Fibroblast of villous mesenchyme (primary cell): Measurements from ENCODE around the gene ALDH1A1. TPM values are rescaled to one million over a fixed set of nuclear protein-coding genes. Genes with fewer than 3 reads are reported as not detected.
"Not testable (repeated sequence)": the region's sequence is repeated elsewhere in the genome, so short reads cannot be mapped to it uniquely, and the experiment has no call there.

ENCODE experiments used
- DNase-seq: peaks from one replicate; pipeline ENCODE4 v3.0.0-alpha.2; 2010; ENCODE audit warnings: low read depth
- H3K4me3 ChIP-seq: 2 replicates; pipeline ENCODE4 v1.5.1; 2011; ENCODE audit warnings: low read depth, mild to moderate bottlenecking, low read length
- CTCF ChIP-seq: IDR thresholded peaks from 2 replicates; pipeline ENCODE4 v1.5.1; 2012; ENCODE audit warnings: low read depth, mild to moderate bottlenecking, low read length; ENCODE audit not compliant: insufficient read depth
- total RNA-seq: library from RNA; depleted of rRNA; stranded (reverse); fragments of >200 nt; gene quantifications from 2 replicates; pipeline ENCODE4 v1.2.3, GENCODE V29; 2012

The ALDH1A1 gene
- total RNA-seq, 1 donor, result 450 TPM

- TF ChIP-seq CTCF, result peak; percentile 40
- peak; percentile 43 for DNase-seq
- H3K4me3 ChIP-seq, result no peak overlapping the region
Measured at GRCh38 chr9:72871685-72872084, 81.2 kb downstream of the ALDH1A1 start.

GRCh38 chr9:72864327-72864726 lies 88.5 kb downstream of the ALDH1A1 start:
- no peak for TF ChIP-seq CTCF
- H3K4me3 ChIP-seq, result no peak overlapping the region
- DNase-seq, result no peak

- H3K4me3 ChIP-seq, result no peak overlapping the region
- peak; percentile 56 for DNase-seq
- TF ChIP-seq CTCF, result no peak
Measured at GRCh38 chr9:72863456-72864094, 89.3 kb downstream of the ALDH1A1 start.

GRCh38 chr9:72862788-72863187 lies 90.1 kb downstream of the ALDH1A1 start:
- DNase-seq, H3K4me3 ChIP-seq: not testable (repeated sequence)

GRCh38 chr9:72858089-72858912 lies 94.6 kb downstream of the ALDH1A1 start:
- H3K4me3 ChIP-seq, result no peak overlapping the region
- peak; percentile 63 for DNase-seq
- no peak for TF ChIP-seq CTCF

- DNase-seq, result no peak
- no peak overlapping the region for H3K4me3 ChIP-seq
- TF ChIP-seq CTCF, result no peak
Measured at GRCh38 chr9:72857624-72857996, 95.2 kb downstream of the ALDH1A1 start.

- DNase-seq, result peak; percentile 75
- H3K4me3 ChIP-seq, result no peak overlapping the region
- TF ChIP-seq CTCF, result peak; percentile 69
Measured at GRCh38 chr9:72856972-72857623, 95.8 kb downstream of the ALDH1A1 start.
